ENCODE data around the gene FUOM.
A peak's percentile ranks its signal among the peaks of the same experiment; 100 is the strongest.

GRCh38 chr10:133361773-133362441 lies 4.1 kb upstream of the FUOM start:
- no peak for TF ChIP-seq PAX5 (IDR thresholded peaks at IDR 0.05; ENCODE audit: borderline replicate concordance, low read depth, low read length)
- TF ChIP-seq USF2 (IDR thresholded peaks at IDR 0.05; ENCODE audit: borderline replicate concordance, low read depth, low read length), result no peak
- TF ChIP-seq E2F4 (IDR thresholded peaks at IDR 0.05; ENCODE audit: low read depth, low read length), result no peak
- 0 out of 2 replicates have a peak, but pooled peaks have one; percentile 1 for TF ChIP-seq POLR2A (IDR thresholded peaks at IDR 0.05; ENCODE audit: low read depth, low read length)
- TF ChIP-seq ELK1 (IDR thresholded peaks at IDR 0.05; ENCODE audit: low read depth, low read length), result no peak
- TF ChIP-seq FOS (IDR thresholded peaks at IDR 0.05; ENCODE audit: borderline replicate concordance, extremely low read depth, insufficient read length), result no peak
